Body of pancreas (tissue), 4 donors: Measurements from ENCODE around the gene PRKAB2. TPM values are rescaled to one million over a fixed set of nuclear protein-coding genes. Genes with fewer than 3 reads are reported as not detected.
A peak's percentile ranks its signal among the peaks of the same experiment; 100 is the strongest.

Source experiments
- ATAC-seq: fragments of 150-250 bp; one replicate; pipeline ENCODE4 v1.9.1; 2016
- DNase-seq, 4 donors: peaks; one replicate each; pipeline ENCODE4 v3.0.0-alpha.2; 2019
- H3K27ac ChIP-seq, 4 donors: fragments of 200-600 bp; sonication (generic); 1 replicate in 3 of 4; 2 replicates in 1 of 4; pipeline versions ENCODE4 v1.5.1 to v1.6.1; 2016 to 2019; ENCODE audit warnings: mild to moderate bottlenecking in 1 of 4, mixed read lengths in 1 of 4, moderate library complexity in 1 of 4
- H3K27me3 ChIP-seq, 2 donors: fragments of 200-600 bp; sonication (generic); one replicate each; pipeline ENCODE4 v1.6.0; 2016; ENCODE audit warnings: mild to moderate bottlenecking in 1 of 2
- H3K36me3 ChIP-seq, 2 donors: fragments of 200-600 bp; sonication (generic); replicated peaks in 1 of 2; 2 replicates each; pipeline ENCODE4 v1.5.1; 2016; ENCODE audit warnings: low read depth in 2 of 2; ENCODE audit not compliant: insufficient read depth in 1 of 2
- H3K4me1 ChIP-seq: fragments of 200-600 bp; sonication (generic); one replicate; pipeline ENCODE4 v1.6.0; 2016
- H3K4me3 ChIP-seq, 2 donors: fragments of 200-600 bp; sonication (generic); 1 replicate in 1 of 2; 2 replicates in 1 of 2; pipeline ENCODE4 v1.5.1; 2016 to 2019
- H3K9me3 ChIP-seq, 3 donors: fragments of 200-600 bp; sonication (generic); 1 replicate in 2 of 3; 2 replicates in 1 of 3; pipeline ENCODE4 v1.5.1; 2016
- CTCF ChIP-seq, 7 experiments: fragments of 450-650 bp in 4 of 7; fragments of 200-600 bp in 3 of 7; sonication (generic) in 3 of 7; IDR thresholded peaks; one replicate each; pipeline ENCODE4 v1.5.1; 2016 to 2019; ENCODE audit warnings: antibody characterized with exemption in 7 of 7
- POLR2A ChIP-seq, 3 donors: fragments of 450-650 bp; IDR thresholded peaks; one replicate each; pipeline ENCODE4 v1.6.1; 2016; ENCODE audit warnings: antibody characterized with exemption in 3 of 3, mild to moderate bottlenecking in 2 of 3
- WGBS, 2 donors: methylation state at CpG; one replicate each; pipeline ENCODE4 v1.1.5; 2017; 5-methylcytosine and 5-hydroxymethylcytosine counted together
- intact Hi-C: fragments of 100-400 bp; cut with DNase I; formaldehyde crosslinking; loops from one replicate; pipeline ENCODE4 v1.15.1; 2023
- total RNA-seq, 2 donors: library from RNA; depleted of rRNA; stranded (reverse); fragments of >200 nt; gene quantifications; one replicate each; pipeline ENCODE4 v1.1.0, GENCODE V29; 2016

The PRKAB2 gene
- total RNA-seq, 2 donors from 2014 or later = 11.9 to 19.5 TPM

GRCh38 chr1:147215540-147215916 lies 43.3 kb upstream of the PRKAB2 start:
- TF ChIP-seq CTCF (IDR thresholded peaks at IDR 0.05) (no peak), POLR2A (IDR thresholded peaks at IDR 0.05) (no peak)
- Histone ChIP-seq H3K36me3 (no peaks in the 10 kb centered on the region), H3K9me3 (no peaks in the 10 kb centered on the region), H3K27me3 (no peaks in the 10 kb centered on the region), H3K4me1 (peaks cover 67% of the 10 kb centered on the region), H3K4me3 (no peak overlapping the region), H3K27ac (peak overlapping the region in 3 of 4 donors; percentile 28 to 59 (median 48))
- ATAC-seq (peak; percentile 84), DNase-seq (no peak)
- intact Hi-C loops = no loop called here
- WGBS, 2 donors = 10 to 14% methylated on average over 2 of the region's 2 CpGs

DNA sequence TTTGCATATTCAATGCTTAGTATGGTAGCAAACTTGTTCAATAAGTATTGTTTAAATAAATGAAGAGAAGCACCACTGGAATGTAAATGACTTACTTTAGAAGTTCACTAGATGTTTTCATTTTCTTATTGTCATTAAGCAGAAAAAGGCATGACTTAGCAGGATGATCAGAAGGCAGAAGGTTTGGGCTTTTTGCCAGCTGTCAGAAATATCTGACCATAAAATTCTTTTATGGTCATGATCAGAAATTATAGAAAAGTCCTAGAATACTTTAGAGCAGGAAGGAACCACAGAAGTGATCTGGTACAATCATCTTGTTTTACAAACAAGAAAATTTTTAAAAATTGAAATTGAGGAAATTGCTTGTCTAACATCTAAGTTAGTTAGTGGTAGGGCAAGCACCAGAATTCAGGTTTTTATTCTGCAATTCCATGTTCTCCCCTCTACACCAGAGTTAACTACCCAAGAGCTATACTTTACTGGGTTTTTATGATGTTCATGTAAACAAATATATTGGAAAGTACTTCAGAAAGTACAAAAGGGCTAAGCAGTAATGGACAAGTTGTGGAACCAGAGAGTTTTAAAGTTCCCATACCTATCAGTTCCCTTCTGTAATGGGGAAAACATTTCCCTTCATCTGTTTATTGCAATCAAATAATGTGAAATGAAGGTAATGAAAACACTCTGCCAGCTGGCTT lies 42.7 kb upstream of the PRKAB2 start:
- no peak for ATAC-seq

DNA sequence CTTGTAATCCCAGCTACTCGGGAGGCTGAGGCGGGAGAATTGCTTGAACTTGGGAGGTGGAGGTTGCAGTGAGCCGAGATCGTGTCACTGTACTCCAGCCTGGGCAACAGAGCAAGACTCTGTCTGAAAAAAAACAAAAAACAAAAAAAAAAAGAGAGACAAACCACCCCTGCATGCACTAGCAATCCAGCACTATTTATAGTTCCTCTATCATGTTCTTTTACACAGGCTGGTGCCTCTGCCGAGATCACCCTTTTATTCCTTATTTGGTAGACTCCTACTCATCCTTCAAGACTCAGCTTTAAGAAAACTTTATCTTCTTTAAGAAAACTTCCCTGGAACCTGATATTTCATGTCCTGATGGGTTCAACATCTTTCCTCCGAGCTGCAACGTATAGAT lies 42.1 kb upstream of the PRKAB2 start:
- peaks cover 77% of the 10 kb centered on the region for H3K4me1 ChIP-seq
- no peaks in the 10 kb centered on the region for H3K27me3 ChIP-seq
- peak overlapping the region in 1 of 4 donors; percentile 55 for H3K27ac ChIP-seq
- H3K36me3 ChIP-seq = no peaks in the 10 kb centered on the region
- H3K4me3 ChIP-seq = no peak overlapping the region
- TF ChIP-seq POLR2A (IDR thresholded peaks at IDR 0.05) = no peak
- no peak for TF ChIP-seq CTCF (IDR thresholded peaks at IDR 0.05)
- 73 to 78% methylated on average over 7 of the region's 7 CpGs for WGBS, 2 donors
- no peaks in the 10 kb centered on the region for H3K9me3 ChIP-seq
- intact Hi-C loops = no loop called here
- DNase-seq (no peak), ATAC-seq (no peak)

More for the DNA sequence above, 42.7 kb upstream of the PRKAB2 start:
- no peaks in the 10 kb centered on the region for H3K36me3 ChIP-seq
- H3K27ac ChIP-seq = peak overlapping the region in 3 of 4 donors; percentile 28 to 55 (median 48)
- DNase-seq = no peak
- H3K4me1 ChIP-seq = peaks cover 72% of the 10 kb centered on the region
- TF ChIP-seq CTCF (IDR thresholded peaks at IDR 0.05) (no peak), POLR2A (IDR thresholded peaks at IDR 0.05) (no peak)
- no peak overlapping the region for H3K4me3 ChIP-seq
- H3K27me3 ChIP-seq = no peaks in the 10 kb centered on the region
- intact Hi-C loops = no loop called here
- no peaks in the 10 kb centered on the region for H3K9me3 ChIP-seq

DNA sequence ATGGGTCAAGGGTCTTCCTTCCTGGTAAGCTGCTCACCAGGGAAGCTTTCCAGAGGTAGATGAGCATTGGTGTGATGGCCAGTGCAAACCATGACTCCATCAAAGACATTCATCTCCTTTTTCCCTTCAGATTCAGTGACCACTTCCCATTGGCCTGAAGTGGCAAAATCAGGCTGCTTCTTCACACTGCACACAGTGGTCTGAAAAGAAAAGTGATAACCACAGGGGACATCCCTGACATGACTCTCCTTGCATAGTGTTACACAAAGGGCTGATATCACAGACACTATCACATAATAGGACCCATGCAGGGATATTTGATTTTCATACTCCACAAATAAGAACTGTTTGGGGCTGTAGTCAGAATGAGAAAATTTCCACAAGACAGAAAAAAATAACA lies 41.0 kb upstream of the PRKAB2 start:
- no peak for ATAC-seq
- H3K36me3 ChIP-seq = no peaks in the 10 kb centered on the region
- H3K27ac ChIP-seq = no peak overlapping the region
- H3K4me1 ChIP-seq = peaks cover 81% of the 10 kb centered on the region
- no peak overlapping the region for H3K4me3 ChIP-seq
- intact Hi-C loops = no loop called here
- no peaks in the 10 kb centered on the region for H3K27me3 ChIP-seq
- DNase-seq = no peak
- H3K9me3 ChIP-seq = no peaks in the 10 kb centered on the region
- TF ChIP-seq CTCF (IDR thresholded peaks at IDR 0.05) (no peak), POLR2A (IDR thresholded peaks at IDR 0.05) (no peak)

GRCh38 chr1:147211577-147211976 lies 39.3 kb upstream of the PRKAB2 start:
- Histone ChIP-seq H3K36me3 (no peaks in the 10 kb centered on the region), H3K27ac (no peak overlapping the region), H3K4me1 (peaks cover 77% of the 10 kb centered on the region), H3K4me3 (no peak overlapping the region), H3K9me3 (no peaks in the 10 kb centered on the region), H3K27me3 (no peaks in the 10 kb centered on the region)
- DNase-seq (no peak), ATAC-seq (no peak)
- WGBS, 2 donors = 41 to 63% methylated on average over 2 of the region's 2 CpGs
- no peak for TF ChIP-seq CTCF (IDR thresholded peaks at IDR 0.05)
- no peak for TF ChIP-seq POLR2A (IDR thresholded peaks at IDR 0.05)
- intact Hi-C loops = no loop called here
